ENCODE results near the gene LACTB. TPM values are rescaled to one million over a fixed set of nuclear protein-coding genes. Genes with fewer than 3 reads are reported as not detected.

The LACTB gene
- total RNA-seq, 1 donor from 2014 or later: 22.3 TPM

GRCh38 chr15:63166219-63166618 lies 44.6 kb downstream of the LACTB start:
- DNase-seq (ENCODE audit: low read depth): no peak

GRCh38 chr15:63169788-63170187 lies 48.1 kb downstream of the LACTB start:
- peak; percentile 70 for DNase-seq (ENCODE audit: low read depth)

- no peak for DNase-seq (ENCODE audit: low read depth)
Measured at GRCh38 chr15:63172376-63172775, 50.7 kb downstream of the LACTB start.

GRCh38 chr15:63172851-63173451 lies 51.3 kb downstream of the LACTB start:
- DNase-seq (ENCODE audit: low read depth): no peak

- no peak for DNase-seq (ENCODE audit: low read depth)
Measured at GRCh38 chr15:63176302-63176701, 54.6 kb downstream of the LACTB start.

GRCh38 chr15:63178034-63178433 lies 56.4 kb downstream of the LACTB start:
- DNase-seq (ENCODE audit: low read depth): no peak

GRCh38 chr15:63180746-63181145 lies 59.1 kb downstream of the LACTB start:
- DNase-seq (ENCODE audit: low read depth): no peak

- no peak for DNase-seq (ENCODE audit: low read depth)
Measured at GRCh38 chr15:63181648-63182047, 60.0 kb downstream of the LACTB start.

GRCh38 chr15:63185206-63185605 lies 63.5 kb downstream of the LACTB start:
- DNase-seq (ENCODE audit: low read depth): peak; percentile 79

- DNase-seq (ENCODE audit: low read depth): no peak
Measured at GRCh38 chr15:63186065-63186464, 64.4 kb downstream of the LACTB start.

- DNase-seq (ENCODE audit: low read depth): no peak
Measured at GRCh38 chr15:63187589-63188226, 66.0 kb downstream of the LACTB start.

- no peak for DNase-seq (ENCODE audit: low read depth)
Measured at GRCh38 chr15:63188247-63188925, 66.7 kb downstream of the LACTB start.

- peak; percentile 98 for DNase-seq (ENCODE audit: low read depth)
Measured at GRCh38 chr15:63188926-63189871, 67.5 kb downstream of the LACTB start, which contains the start of gene RAB8B. RAB8B (plus strand) TSS chr15:63189606; CDS start chr15:63189625, 19 bp downstream.

GRCh38 chr15:63189941-63190768 lies 68.5 kb downstream of the LACTB start:
- no peak for DNase-seq (ENCODE audit: low read depth)

GRCh38 chr15:63190769-63191649 lies 69.3 kb downstream of the LACTB start:
- no peak for DNase-seq (ENCODE audit: low read depth)
